SK-N-MC (cell line): ENCODE results near the gene CIB4.

Experiments
- EZH2 ChIP-seq: fragments of 200-600 bp; sonication (generic); IDR thresholded peaks from one replicate; pipeline ENCODE4 v1.6.1; 2017; ENCODE audit warnings: antibody characterized with exemption
- FOXP2 ChIP-seq: optimal IDR thresholded peaks from 2 replicates; pipeline ENCODE3; 2011; ENCODE audit warnings: mild to moderate bottlenecking, moderate library complexity; ENCODE audit not compliant: insufficient read depth; ENCODE audit errors: extremely low read length, control extremely low read depth
- POLR2AphosphoS5 ChIP-seq: IDR thresholded peaks from 2 replicates; pipeline ENCODE4 v1.6.1; 2012; ENCODE audit warnings: mild to moderate bottlenecking, low read depth, low read length, borderline replicate concordance

GRCh38 chr2:26578113-26578458 lies 63.1 kb downstream of the CIB4 start:
- TF ChIP-seq EZH2 (no peak), POLR2AphosphoS5 (no peak), FOXP2 (no peak)
